ENCODE measurements around the gene TTC28. TPM values are rescaled to one million over a fixed set of nuclear protein-coding genes. Genes with fewer than 3 reads are reported as not detected.

Gene TTC28
- total RNA-seq, 4 donors from 2014 or later: 35.1 to 138 (median 50.8) TPM

GRCh38 chr22:27988704-27989103 lies 690.9 kb downstream of the TTC28 start:
- peaks cover 0 to 21% (median 10%) of the 10 kb centered on the region in 3 donors for H3K4me1 ChIP-seq
- H3K36me3 ChIP-seq: peaks cover 0 to 91% of the 10 kb centered on the region in 2 donors
- H3K27me3 ChIP-seq: no peaks in the 10 kb centered on the region
- no peak overlapping the region for H3K4me3 ChIP-seq
- H3K27ac ChIP-seq: no peak overlapping the region
- H3K9me3 ChIP-seq: no peaks in the 10 kb centered on the region
- 87% methylated on average over 4 of the region's 7 CpGs; no CpG with 5 or more reads in 1 of the 2 donors for WGBS, 2 donors (ENCODE audit: low coverage in 1 of 2)
- no peak for ATAC-seq
- TF ChIP-seq POLR2A (IDR thresholded peaks at IDR 0.05): no peak
- no peak for TF ChIP-seq POLR2AphosphoS5 (IDR thresholded peaks at IDR 0.05)
- no peak for TF ChIP-seq CTCF (IDR thresholded peaks at IDR 0.05)
- no peak for TF ChIP-seq EP300 (IDR thresholded peaks at IDR 0.05)

- TF ChIP-seq EP300 (IDR thresholded peaks at IDR 0.05) (no peak), POLR2AphosphoS5 (IDR thresholded peaks at IDR 0.05) (no peak), POLR2A (IDR thresholded peaks at IDR 0.05) (no peak), CTCF (IDR thresholded peaks at IDR 0.05) (no peak)
These were observed 692.1 kb downstream of the TTC28 start for GRCh38 chr22:27987557-27987956.

GRCh38 chr22:27986937-27987336 lies 692.7 kb downstream of the TTC28 start:
- H3K27me3 ChIP-seq: no peaks in the 10 kb centered on the region
- 100% methylated on average over 1 of the region's 5 CpGs; no CpG with 5 or more reads in 1 of the 2 donors for WGBS, 2 donors (ENCODE audit: low coverage in 1 of 2)
- no peak for ATAC-seq
- TF ChIP-seq POLR2A (IDR thresholded peaks at IDR 0.05) (no peak), EP300 (IDR thresholded peaks at IDR 0.05) (no peak), CTCF (IDR thresholded peaks at IDR 0.05) (no peak), POLR2AphosphoS5 (IDR thresholded peaks at IDR 0.05) (no peak)
- peak overlapping the region in 1 of 4 donors; percentile 17 for H3K27ac ChIP-seq
- H3K4me1 ChIP-seq: peaks cover 0 to 21% (median 10%) of the 10 kb centered on the region in 3 donors
- H3K36me3 ChIP-seq: peaks cover 0 to 91% of the 10 kb centered on the region in 2 donors
- no peak overlapping the region for H3K4me3 ChIP-seq
- H3K9me3 ChIP-seq: no peaks in the 10 kb centered on the region

More at GRCh38 chr22:27987557-27987956, 692.1 kb downstream of the TTC28 start:
- WGBS, 2 donors (ENCODE audit: low coverage in 1 of 2): 73 to 81% methylated on average over 2 to 3 of the region's 6 CpGs
- no peaks in the 10 kb centered on the region for H3K27me3 ChIP-seq
- H3K4me1 ChIP-seq: peaks cover 0 to 21% (median 10%) of the 10 kb centered on the region in 3 donors
- no peak overlapping the region for H3K4me3 ChIP-seq
- ATAC-seq: no peak
- H3K36me3 ChIP-seq: peaks cover 0 to 91% of the 10 kb centered on the region in 2 donors
- no peaks in the 10 kb centered on the region for H3K9me3 ChIP-seq
- peak overlapping the region in 1 of 4 donors; percentile 17 for H3K27ac ChIP-seq

- Histone ChIP-seq H3K4me1 (peaks cover 0 to 18% (median 7%) of the 10 kb centered on the region in 3 donors), H3K9me3 (no peaks in the 10 kb centered on the region), H3K36me3 (peaks cover 0 to 91% of the 10 kb centered on the region in 2 donors), H3K27ac (peak overlapping the region in 1 of 4 donors; percentile 17), H3K27me3 (no peaks in the 10 kb centered on the region), H3K4me3 (no peak overlapping the region)
- WGBS, 2 donors (ENCODE audit: low coverage in 1 of 2): 83 to 84% methylated on average over 2 to 5 of the region's 5 CpGs
- no peak for ATAC-seq
- TF ChIP-seq EP300 (IDR thresholded peaks at IDR 0.05) (no peak), POLR2A (IDR thresholded peaks at IDR 0.05) (no peak), CTCF (IDR thresholded peaks at IDR 0.05) (no peak), POLR2AphosphoS5 (IDR thresholded peaks at IDR 0.05) (no peak)
These were observed 693.2 kb downstream of the TTC28 start for GRCh38 chr22:27986459-27986858.

Data from gastroesophageal sphincter (tissue), 4 donors.